ENCODE data around the gene GPR132. TPM values are rescaled to one million over a fixed set of nuclear protein-coding genes. Genes with fewer than 3 reads are reported as not detected.
"Not testable (repeated sequence)": the region's sequence is repeated elsewhere in the genome, so short reads cannot be mapped to it uniquely, and the experiment has no call there.

Gene GPR132
- total RNA-seq, 2 experiments from 2014 or later: 44.2 to 46.6 TPM

- no peak for DNase-seq
- H3K4me1 Mint-ChIP-seq: peaks cover 50% of the 10 kb centered on the region
- no peaks in the 10 kb centered on the region for H3K9me3 Mint-ChIP-seq
- H3K27ac Mint-ChIP-seq: no peak overlapping the region
- peaks cover 7% of the 10 kb centered on the region for H3K27me3 Mint-ChIP-seq
- ChIA-PET CTCF (interaction anchor here (1.3 to 7.6 kb wide), 3 partner anchors 9 to 20 kb away, joined by 3 to 50 read pairs (median 3); no protein-coding TSS in a partner anchor), POLR2A (no interaction called here)
- H3K4me3 Mint-ChIP-seq: no peak overlapping the region
- no peaks in the 10 kb centered on the region for H3K36me3 Mint-ChIP-seq (ENCODE audit: low read depth)
Observed at GRCh38 chr14:105070760-105071137, 5.5 kb upstream of the GPR132 start.

GRCh38 chr14:105069871-105070759 lies 4.9 kb upstream of the GPR132 start:
- DNase-seq: no peak
- peak overlapping the region; percentile 16 for H3K27ac Mint-ChIP-seq
- POLR2A ChIA-PET: no interaction called here
- H3K36me3 Mint-ChIP-seq (ENCODE audit: low read depth): peaks cover 2% of the 10 kb centered on the region
- no peaks in the 10 kb centered on the region for H3K9me3 Mint-ChIP-seq
- CTCF ChIA-PET: interaction anchor here (7.6 kb wide), 1 partner anchor 17 kb away, joined by 50 read pairs; no protein-coding TSS in a partner anchor
- H3K27me3 Mint-ChIP-seq: peaks cover 7% of the 10 kb centered on the region
- H3K4me1 Mint-ChIP-seq: peaks cover 50% of the 10 kb centered on the region
- no peak overlapping the region for H3K4me3 Mint-ChIP-seq

DNA sequence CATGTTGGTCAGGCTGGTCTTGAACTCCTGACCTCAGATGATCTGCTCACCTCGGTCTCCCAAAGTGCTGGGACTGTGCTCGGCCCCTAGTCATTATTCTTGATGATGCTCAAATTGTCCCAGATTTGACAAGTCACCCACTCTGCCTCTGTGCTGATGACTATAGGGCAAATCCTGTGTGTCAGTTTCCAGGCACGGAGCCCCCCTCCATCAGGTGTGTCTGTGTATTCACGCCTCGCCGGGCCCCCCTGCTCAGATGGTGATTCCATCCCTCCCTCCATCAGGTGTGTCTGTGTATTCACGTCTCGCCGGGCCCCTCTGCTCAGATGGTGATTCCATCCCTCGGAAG lies 4.3 kb upstream of the GPR132 start:
- Mint-ChIP-seq H3K9me3 (no peaks in the 10 kb centered on the region), H3K4me1 (peaks cover 53% of the 10 kb centered on the region), H3K27me3 (peaks cover 7% of the 10 kb centered on the region), H3K27ac (peak overlapping the region; percentile 46), H3K36me3 (ENCODE audit: low read depth) (peaks cover 7% of the 10 kb centered on the region), H3K4me3 (no peak overlapping the region)
- DNase-seq: no peak
- ChIA-PET POLR2A (no interaction called here), CTCF (no interaction called here)

- CTCF ChIA-PET: no interaction called here
- Mint-ChIP-seq H3K4me1 (peaks cover 59% of the 10 kb centered on the region), H3K27ac (peak overlapping the region; percentile 13), H3K27me3 (peaks cover 7% of the 10 kb centered on the region), H3K9me3 (no peaks in the 10 kb centered on the region), H3K4me3 (no peak overlapping the region), H3K36me3 (ENCODE audit: low read depth) (peaks cover 11% of the 10 kb centered on the region)
- POLR2A ChIA-PET: no interaction called here
- DNase-seq: no peak
Observed at GRCh38 chr14:105068818-105069217, 3.6 kb upstream of the GPR132 start.

- Mint-ChIP-seq H3K4me1 (peaks cover 64% of the 10 kb centered on the region), H3K27me3 (peaks cover 7% of the 10 kb centered on the region), H3K36me3 (ENCODE audit: low read depth) (peaks cover 11% of the 10 kb centered on the region), H3K9me3 (no peaks in the 10 kb centered on the region), H3K4me3 (no peak overlapping the region), H3K27ac (peak overlapping the region; percentile 94)
- CTCF ChIA-PET: interaction anchor here (0.7 to 1.7 kb wide), 2 partner anchors 22 to 43 kb away, joined by 3 to 4 read pairs; no protein-coding TSS in a partner anchor
- no peak for DNase-seq
- POLR2A ChIA-PET: no interaction called here
Observed at GRCh38 chr14:105067969-105068301, 2.7 kb upstream of the GPR132 start.

- POLR2A ChIA-PET: no interaction called here
- Mint-ChIP-seq H3K9me3 (no peaks in the 10 kb centered on the region), H3K4me3 (peak overlapping the region; percentile 11), H3K27ac (peak overlapping the region; percentile 94), H3K36me3 (ENCODE audit: low read depth) (peaks cover 12% of the 10 kb centered on the region), H3K27me3 (peaks cover 7% of the 10 kb centered on the region), H3K4me1 (peaks cover 67% of the 10 kb centered on the region)
- DNase-seq: peak; percentile 64
- CTCF ChIA-PET: interaction anchor here (0.7 to 4.0 kb wide), 6 partner anchors 8 to 42 kb away, joined by 3 to 22 read pairs (median 4); no protein-coding TSS in a partner anchor
Observed at GRCh38 chr14:105067140-105067968, 2.1 kb upstream of the GPR132 start.

DNA sequence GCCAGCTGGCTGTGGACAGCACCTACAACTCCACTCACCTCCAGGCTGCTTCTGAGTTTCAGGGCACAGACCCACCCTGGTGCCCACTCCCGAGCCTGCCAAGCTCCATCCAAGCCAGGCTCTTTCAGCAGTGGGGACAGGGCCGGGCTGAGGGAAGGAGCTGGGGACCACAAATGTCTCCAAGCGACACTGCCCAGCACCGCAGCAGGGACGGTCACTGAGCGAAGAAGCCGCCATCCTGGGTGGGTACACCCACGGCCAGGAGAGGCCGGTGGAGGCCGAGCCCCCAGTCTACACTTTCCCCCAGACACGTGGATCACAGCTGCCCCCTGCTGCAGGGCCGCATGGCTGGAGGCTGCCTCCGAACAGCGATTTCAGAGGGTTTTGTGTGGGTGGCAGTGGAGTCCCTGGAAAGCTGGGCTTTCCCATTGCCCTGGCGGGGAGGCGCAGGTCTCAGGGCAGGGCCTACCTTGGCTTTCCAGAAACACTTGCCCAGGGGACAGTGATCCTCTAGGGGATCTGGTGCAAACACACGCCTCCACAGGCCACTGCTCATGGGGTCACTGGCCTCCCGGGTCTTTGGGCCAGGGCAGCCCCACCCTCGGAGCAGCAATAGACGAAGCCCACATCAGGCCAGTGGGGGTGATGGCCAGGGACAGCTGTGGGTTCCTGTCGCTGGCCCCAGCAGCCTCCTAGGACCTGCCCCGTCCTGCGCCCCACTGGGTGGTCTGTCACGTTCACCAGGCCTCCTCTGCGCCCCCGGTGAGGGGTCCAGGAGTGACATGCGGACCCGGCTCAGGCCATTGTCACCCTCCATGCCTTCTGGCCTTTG lies 1.2 kb upstream of the GPR132 start:
- H3K4me3 Mint-ChIP-seq: peak overlapping the region; percentile 80
- peaks cover 18% of the 10 kb centered on the region for H3K36me3 Mint-ChIP-seq (ENCODE audit: low read depth)
- DNase-seq: no peak
- peak overlapping the region; percentile 94 for H3K27ac Mint-ChIP-seq
- peaks cover 72% of the 10 kb centered on the region for H3K4me1 Mint-ChIP-seq
- CTCF ChIA-PET: interaction anchor here (0.7 to 4.0 kb wide), 9 partner anchors 7 to 42 kb away, joined by 3 to 22 read pairs (median 7); no protein-coding TSS in a partner anchor
- H3K27me3 Mint-ChIP-seq: peaks cover under 1% of the 10 kb centered on the region
- H3K9me3 Mint-ChIP-seq: no peaks in the 10 kb centered on the region
- POLR2A ChIA-PET: no interaction called here

- H3K4me1 Mint-ChIP-seq: peaks cover 73% of the 10 kb centered on the region
- DNase-seq: peak; percentile 31
- H3K27ac Mint-ChIP-seq: peak overlapping the region; percentile 94
- H3K27me3 Mint-ChIP-seq: no peaks in the 10 kb centered on the region
- H3K9me3 Mint-ChIP-seq: no peaks in the 10 kb centered on the region
- H3K36me3 Mint-ChIP-seq (ENCODE audit: low read depth): peaks cover 18% of the 10 kb centered on the region
- CTCF ChIA-PET: interaction anchor here (0.9 to 4.0 kb wide), 5 partner anchors 10 to 90 kb away, joined by 3 to 22 read pairs (median 9); no protein-coding TSS in a partner anchor
- POLR2A ChIA-PET: interaction anchor here (1.2 kb wide), 1 partner anchor 9 kb away, joined by 6 read pairs; no protein-coding TSS in a partner anchor
- H3K4me3 Mint-ChIP-seq: peak overlapping the region; percentile 80
Observed at GRCh38 chr14:105064721-105065143, 498 bp downstream of the GPR132 start.

DNA sequence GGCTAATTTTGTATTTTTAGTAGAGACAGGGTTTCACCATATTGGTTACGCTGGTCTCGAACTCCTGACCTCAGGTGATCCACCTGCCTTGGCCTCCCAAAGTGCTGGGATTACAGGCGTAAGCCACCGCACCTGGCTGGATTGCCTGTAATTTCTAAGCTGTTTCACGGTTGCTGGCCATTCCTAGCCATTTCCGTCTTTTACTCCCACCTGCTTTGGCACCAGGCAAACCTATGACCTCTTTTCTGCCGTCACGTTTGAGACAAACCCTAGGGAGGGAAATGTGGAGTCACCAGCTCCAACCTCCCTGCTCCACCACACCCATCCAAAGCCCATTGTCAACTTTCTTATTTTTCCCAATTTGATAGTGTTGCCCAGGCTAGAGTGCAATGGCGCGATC lies 1.2 kb downstream of the GPR132 start:
- Mint-ChIP-seq H3K9me3 (no peaks in the 10 kb centered on the region), H3K27ac (peak overlapping the region; percentile 94), H3K36me3 (ENCODE audit: low read depth) (peaks cover 24% of the 10 kb centered on the region)

GRCh38 chr14:105063506-105063905 lies 1.7 kb downstream of the GPR132 start:
- Mint-ChIP-seq H3K4me3 (peak overlapping the region; percentile 80), H3K36me3 (ENCODE audit: low read depth) (peaks cover 24% of the 10 kb centered on the region), H3K4me1 (peaks cover 76% of the 10 kb centered on the region), H3K27ac (peak overlapping the region; percentile 94)
- DNase-seq, POLR2A ChIA-PET, H3K27me3 Mint-ChIP-seq, H3K9me3 Mint-ChIP-seq: not testable (repeated sequence)
- CTCF ChIA-PET: interaction anchor here (0.7 to 4.0 kb wide), 4 partner anchors 18 to 301 kb away, joined by 3 to 22 read pairs (median 3); no protein-coding TSS in a partner anchor

More for the DNA sequence above, 1.2 kb downstream of the GPR132 start:
- Mint-ChIP-seq H3K4me1 (peaks cover 76% of the 10 kb centered on the region), H3K27me3 (no peaks in the 10 kb centered on the region), H3K4me3 (peak overlapping the region; percentile 80)
- POLR2A ChIA-PET: interaction anchor here (1.2 kb wide), 1 partner anchor 10 kb away, joined by 6 read pairs; no protein-coding TSS in a partner anchor
- no peak for DNase-seq
- CTCF ChIA-PET: interaction anchor here (4.0 kb wide), 1 partner anchor 19 kb away, joined by 22 read pairs; no protein-coding TSS in a partner anchor

DNA sequence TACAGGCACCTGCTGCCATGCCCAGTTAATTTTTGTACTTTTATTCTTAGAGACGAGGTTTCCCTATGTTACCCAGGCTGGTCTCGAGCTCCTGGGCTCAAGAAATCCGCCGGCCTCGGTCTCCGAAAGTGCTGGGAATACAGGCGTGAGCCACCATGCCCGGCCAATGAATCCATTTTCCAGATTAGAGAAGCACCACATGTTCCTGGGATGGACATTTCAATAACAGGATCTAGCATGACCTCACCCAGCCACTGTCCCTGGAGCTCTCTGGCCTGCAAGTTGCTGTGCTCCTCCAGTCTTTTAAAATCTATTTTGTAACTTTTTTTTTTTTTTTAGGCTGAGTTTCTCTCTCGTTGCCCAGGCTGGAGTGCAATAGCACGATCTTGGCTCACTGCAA lies 2.2 kb downstream of the GPR132 start:
- peak overlapping the region; percentile 80 for H3K4me3 Mint-ChIP-seq
- H3K9me3 Mint-ChIP-seq: no peaks in the 10 kb centered on the region
- no peak for DNase-seq
- H3K4me1 Mint-ChIP-seq: peaks cover 79% of the 10 kb centered on the region
- peaks cover 24% of the 10 kb centered on the region for H3K36me3 Mint-ChIP-seq (ENCODE audit: low read depth)
- ChIA-PET POLR2A (no interaction called here), CTCF (interaction anchor here (0.7 to 3.0 kb wide), 5 partner anchors 10 to 301 kb away, joined by 3 to 13 read pairs (median 3); no protein-coding TSS in a partner anchor)
- no peaks in the 10 kb centered on the region for H3K27me3 Mint-ChIP-seq
- H3K27ac Mint-ChIP-seq: peak overlapping the region; percentile 94

- Mint-ChIP-seq H3K27ac (peak overlapping the region; percentile 94), H3K27me3 (no peaks in the 10 kb centered on the region), H3K36me3 (ENCODE audit: low read depth) (peaks cover 26% of the 10 kb centered on the region), H3K4me1 (peaks cover 71% of the 10 kb centered on the region), H3K4me3 (peak overlapping the region; percentile 80), H3K9me3 (no peaks in the 10 kb centered on the region)
- ChIA-PET CTCF (interaction anchor here (0.7 to 3.0 kb wide), 7 partner anchors 9 to 1468 kb away, joined by 3 to 13 read pairs (median 4); no protein-coding TSS in a partner anchor), POLR2A (no interaction called here)
- DNase-seq: no peak
Observed at GRCh38 chr14:105062048-105062433, 3.2 kb downstream of the GPR132 start.
